ENCODE measurements around the gene CETP. TPM values are rescaled to one million over a fixed set of nuclear protein-coding genes. Genes with fewer than 3 reads are reported as not detected.

CETP gene
- total and polyA plus RNA-seq, 2 of the 13 experiments (the other 11 are each of a cell fraction or from before 2014, with no cell fraction given), result 0.31 to 9.8 TPM

GRCh38 chr16:57032931-57033330 is 71.2 kb downstream of the CETP start:
- Histone ChIP-seq H3K4me2 (ENCODE audit: low read depth, low read length) (no peak overlapping the region), H3K36me3 (replicated peaks in 1 of 2; ENCODE audit: control insufficient read depth in 1 of 2, insufficient read depth in 2 of 2, low read length in 2 of 2) (no peaks in the 10 kb centered on the region), H3K27ac (ENCODE audit: extremely low read length, insufficient read depth, low read length) (no peak overlapping the region), H3K9ac (ENCODE audit: insufficient read depth, low read depth, low read length) (no peak overlapping the region), H4K20me1 (ENCODE audit: insufficient read depth, low read length) (no peaks in the 10 kb centered on the region), H3K4me1 (ENCODE audit: insufficient read depth, low read length) (peaks cover 2% of the 10 kb centered on the region), H3K79me2 (ENCODE audit: insufficient read depth, low read length) (no peaks in the 10 kb centered on the region), H2AFZ (ENCODE audit: low read length) (no peak overlapping the region), H3K4me3 (replicated peaks in 1 of 3; ENCODE audit: insufficient read depth in 1 of 3, low read depth in 2 of 3, low read length in 3 of 3) (no peak overlapping the region), H3K27me3 (ENCODE audit: control insufficient read depth in 1 of 2, insufficient read depth in 2 of 2, low read length in 2 of 2) (peaks cover 0 to 3% of the 10 kb centered on the region in 2 experiments; a peak in 1 of 5 replicates), H3K9me3 (ENCODE audit: low read length) (no peaks in the 10 kb centered on the region)
- no TSS peak for BruUV-seq (replicated peaks)
- TF ChIP-seq MLLT10 (CRISPR knock-in tag; IDR thresholded peaks at IDR 0.05) (no peak), BRCA1 (CRISPR knock-in tag; IDR thresholded peaks at IDR 0.05) (no peak), RARA (CRISPR knock-in tag; IDR thresholded peaks at IDR 0.05) (no peak), ZNF564 (CRISPR knock-in tag; IDR thresholded peaks at IDR 0.05) (no peak), FLYWCH1 (CRISPR knock-in tag; IDR thresholded peaks at IDR 0.05) (no peak), MIER2 (CRISPR knock-in tag; IDR thresholded peaks at IDR 0.05) (no peak), ARID2 (CRISPR knock-in tag; IDR thresholded peaks at IDR 0.05; ENCODE audit: borderline replicate concordance) (no peak), ZNF318 (CRISPR knock-in tag; IDR thresholded peaks at IDR 0.05) (no peak)
- TF ChIP-seq, protein P1, sequence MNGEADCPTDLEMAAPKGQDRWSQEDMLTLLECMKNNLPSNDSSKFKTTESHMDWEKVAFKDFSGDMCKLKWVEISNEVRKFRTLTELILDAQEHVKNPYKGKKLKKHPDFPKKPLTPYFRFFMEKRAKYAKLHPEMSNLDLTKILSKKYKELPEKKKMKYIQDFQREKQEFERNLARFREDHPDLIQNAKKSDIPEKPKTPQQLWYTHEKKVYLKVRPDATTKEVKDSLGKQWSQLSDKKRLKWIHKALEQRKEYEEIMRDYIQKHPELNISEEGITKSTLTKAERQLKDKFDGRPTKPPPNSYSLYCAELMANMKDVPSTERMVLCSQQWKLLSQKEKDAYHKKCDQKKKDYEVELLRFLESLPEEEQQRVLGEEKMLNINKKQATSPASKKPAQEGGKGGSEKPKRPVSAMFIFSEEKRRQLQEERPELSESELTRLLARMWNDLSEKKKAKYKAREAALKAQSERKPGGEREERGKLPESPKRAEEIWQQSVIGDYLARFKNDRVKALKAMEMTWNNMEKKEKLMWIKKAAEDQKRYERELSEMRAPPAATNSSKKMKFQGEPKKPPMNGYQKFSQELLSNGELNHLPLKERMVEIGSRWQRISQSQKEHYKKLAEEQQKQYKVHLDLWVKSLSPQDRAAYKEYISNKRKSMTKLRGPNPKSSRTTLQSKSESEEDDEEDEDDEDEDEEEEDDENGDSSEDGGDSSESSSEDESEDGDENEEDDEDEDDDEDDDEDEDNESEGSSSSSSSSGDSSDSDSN (CRISPR knock-in tag; IDR thresholded peaks at IDR 0.05), result no peak
- ChIA-PET POLR2A (no interaction called here), CTCF (ENCODE audit: low intra/inter-chr PET ratio, low total read pairs) (no interaction called here)
- in situ Hi-C loops (cut with HindIII; ENCODE audit: extremely low pct_ligation_motif_present, low pct_unique_long_range_greater_than_20kb) (no loop called here), intact Hi-C loops (cut with micrococcal nuclease; ENCODE audit: unreplicated experiment) (no loop called here)
- 34% methylated on average over 5 of the region's 5 CpGs for WGBS (ENCODE audit: low lambda C conversion rate)
- DNase-seq (ENCODE audit: low spot score), result no peak
- FAIRE-seq, result no peak
- ATAC-seq, result no peak
